H1 (cell line): ENCODE results near the gene PPFIA4. TPM values are rescaled to one million over a fixed set of nuclear protein-coding genes. Genes with fewer than 3 reads are reported as not detected.

Experiments
- CTCF ChIA-PET: fragments of 300-600 bp; sonication (Branson Sonifier 250); formaldehyde crosslinking; loops from one replicate; lab custom pipeline; 2021; ENCODE audit not compliant: partially characterized antibody; lab: Charles Lee
- POLR2A ChIA-PET: fragments of 300-600 bp; sonication (Branson Sonifier 250); formaldehyde crosslinking; loops from one replicate; lab custom pipeline; 2021; ENCODE audit warnings: inconsistent platforms; ENCODE audit not compliant: partially characterized antibody; lab: Charles Lee
- DNase-seq, 2 experiments: peaks; one replicate each; pipeline versions ENCODE4 v3.0.0 to v3.0.0-alpha.2; 2010 to 2022; ENCODE audit warnings: low spot score in 2 of 2, low read depth in 1 of 2, mixed read lengths in 1 of 2
- FAIRE-seq: peaks from 2 replicates; lab custom pipeline; 2011; peaks lifted over from hg19 to GRCh38; lab: Jason Lieb, UNC
- H2AFZ ChIP-seq: 2 replicates; pipeline ENCODE4 v1.8.1; 2012; ENCODE audit warnings: low read length, inconsistent platforms
- H2AK5ac ChIP-seq: 2 replicates; pipeline ENCODE4 v1.6.1; 2013; ENCODE audit warnings: low read depth, low read length
- H2BK120ac ChIP-seq: replicated peaks from 2 replicates; pipeline ENCODE3; 2013; ENCODE audit warnings: low read depth, low read length, inconsistent platforms
- H2BK12ac ChIP-seq: 2 replicates; pipeline ENCODE4 v1.6.1; 2013; ENCODE audit warnings: low read depth, low read length
- H2BK15ac ChIP-seq: 2 replicates; pipeline ENCODE4 v1.6.1; 2013; ENCODE audit warnings: low read length
- H2BK20ac ChIP-seq: 2 replicates; pipeline ENCODE4 v1.6.1; 2013; ENCODE audit warnings: low read length
- H2BK5ac ChIP-seq: 2 replicates; pipeline ENCODE4 v1.6.1; 2013; ENCODE audit warnings: low read depth, low read length
- H3K14ac ChIP-seq: 2 replicates; pipeline ENCODE4 v1.6.1; 2013; ENCODE audit warnings: inconsistent platforms; ENCODE audit not compliant: insufficient read length
- H3K18ac ChIP-seq: 2 replicates; pipeline ENCODE4 v1.6.1; 2013; ENCODE audit warnings: low read length; ENCODE audit errors: extremely low read depth
- H3K23ac ChIP-seq: 2 replicates; pipeline ENCODE4 v1.6.1; 2013; ENCODE audit warnings: inconsistent platforms; ENCODE audit not compliant: insufficient read length
- H3K23me2 ChIP-seq: 2 replicates; pipeline ENCODE4 v1.6.1; 2013; ENCODE audit warnings: low read depth, low read length
- H3K27ac ChIP-seq: 2 replicates; pipeline ENCODE4 v1.6.1; 2011; ENCODE audit warnings: low read depth, low read length, inconsistent platforms
- H3K27me3 ChIP-seq, 4 experiments: replicated peaks in 1 of 4; 1 replicate in 1 of 4; 2 replicates in 3 of 4; pipeline versions ENCODE4 v1.6.1 to v1.8.1; 2011 to 2013; ENCODE audit warnings: low read length in 3 of 4, mild to moderate bottlenecking in 3 of 4, inconsistent platforms in 2 of 4, mixed read lengths in 2 of 4, moderate library complexity in 1 of 4; ENCODE audit not compliant: control insufficient read depth in 3 of 4, insufficient read depth in 3 of 4; ENCODE audit errors: extremely low read depth in 1 of 4
- H3K36me3 ChIP-seq, 4 experiments: 2 replicates each; pipeline versions ENCODE4 v1.6.1 to v1.8.1; 2011 to 2013; ENCODE audit warnings: mild to moderate bottlenecking in 4 of 4, low read length in 3 of 4, moderate library complexity in 2 of 4, control low read depth in 1 of 4, inconsistent platforms in 1 of 4; ENCODE audit not compliant: insufficient read depth in 4 of 4, control insufficient read depth in 2 of 4
- H3K4ac ChIP-seq: replicated peaks from 2 replicates; pipeline ENCODE3; 2013; ENCODE audit warnings: low read length, low read depth, mixed read lengths, inconsistent platforms; ENCODE audit not compliant: insufficient read length
- H3K4me1 ChIP-seq, 4 experiments: replicated peaks in 1 of 4; 1 replicate in 1 of 4; 2 replicates in 3 of 4; pipeline versions ENCODE4 v1.6.1 to v1.8.1; 2011 to 2013; ENCODE audit warnings: low read length in 3 of 4, inconsistent platforms in 2 of 4, mixed read lengths in 1 of 4; ENCODE audit not compliant: insufficient read depth in 4 of 4, control insufficient read depth in 3 of 4
- H3K4me2 ChIP-seq, 2 experiments: 2 replicates each; pipeline versions ENCODE4 v1.6.1 to v1.8.1; 2011 to 2013; ENCODE audit warnings: low read depth in 2 of 2, low read length in 2 of 2, control low read depth in 1 of 2, inconsistent platforms in 1 of 2, mild to moderate bottlenecking in 1 of 2; ENCODE audit not compliant: insufficient read depth in 1 of 2
- H3K4me3 ChIP-seq, 4 experiments: fragments of 200-600, 300-600 bp in 1 of 4; sonication (generic), shearing (Covaris generic), sonication (Bioruptor Twin) in 1 of 4; 2 replicates each; pipeline versions ENCODE4 v1.5.1 to v1.8.1; 2011 to 2016; ENCODE audit warnings: low read length in 4 of 4, low read depth in 3 of 4, control low read depth in 2 of 4, inconsistent platforms in 2 of 4, mild to moderate bottlenecking in 2 of 4, mixed read lengths in 1 of 4, moderate library complexity in 1 of 4; ENCODE audit not compliant: insufficient read depth in 2 of 4; ENCODE audit errors: extremely low read depth in 1 of 4
- H3K56ac ChIP-seq: replicated peaks from 2 replicates; pipeline ENCODE3; 2013; ENCODE audit warnings: low read depth, mild to moderate bottlenecking, mixed read lengths, low read length, inconsistent platforms; ENCODE audit not compliant: insufficient read length
- H3K79me1 ChIP-seq: 2 replicates; pipeline ENCODE4 v1.6.1; 2013; ENCODE audit warnings: low read depth, low read length, control low read depth
- H3K79me2 ChIP-seq, 2 experiments: 2 replicates each; pipeline versions ENCODE4 v1.6.1 to v1.8.1; 2012 to 2013; ENCODE audit warnings: low read length in 2 of 2, mild to moderate bottlenecking in 2 of 2, inconsistent platforms in 1 of 2; ENCODE audit not compliant: insufficient read depth in 2 of 2, control insufficient read depth in 1 of 2
- H3K9ac ChIP-seq, 4 experiments: replicated peaks in 1 of 4; 1 replicate in 1 of 4; 2 replicates in 3 of 4; pipeline versions ENCODE4 v1.6.1 to v1.8.1; 2011 to 2013; ENCODE audit warnings: low read depth in 3 of 4, low read length in 3 of 4, control low read depth in 2 of 4, mild to moderate bottlenecking in 2 of 4, moderate library complexity in 2 of 4, inconsistent platforms in 1 of 4; ENCODE audit errors: extremely low read depth in 1 of 4
- H3K9me3 ChIP-seq, 2 experiments: 2 replicates each; pipeline versions ENCODE4 v1.6.1 to v1.8.1; 2012 to 2013; ENCODE audit warnings: mild to moderate bottlenecking in 2 of 2, moderate library complexity in 2 of 2, control low read depth in 1 of 2, inconsistent platforms in 1 of 2, low read depth in 1 of 2, low read length in 1 of 2, mixed read lengths in 1 of 2; ENCODE audit not compliant: insufficient read depth in 2 of 2
- H4K20me1 ChIP-seq, 2 experiments: replicated peaks in 1 of 2; 2 replicates each; pipeline versions ENCODE3 to v1.8.1; 2011 to 2013; ENCODE audit warnings: inconsistent platforms in 2 of 2, low read length in 2 of 2, mild to moderate bottlenecking in 1 of 2; ENCODE audit not compliant: insufficient read depth in 2 of 2, control insufficient read depth in 1 of 2
- H4K5ac ChIP-seq: 2 replicates; pipeline ENCODE4 v1.6.1; 2013; ENCODE audit warnings: low read length, low read depth, mixed read lengths, inconsistent platforms; ENCODE audit not compliant: insufficient read length
- H4K8ac ChIP-seq: 2 replicates; pipeline ENCODE4 v1.8.0; 2013; ENCODE audit warnings: mild to moderate bottlenecking, moderate library complexity, low read length, inconsistent platforms; ENCODE audit not compliant: insufficient read depth; ENCODE audit errors: extremely low read depth
- H4K91ac ChIP-seq: replicated peaks from 2 replicates; pipeline ENCODE3; 2013; ENCODE audit warnings: low read length, mixed read lengths, inconsistent platforms; ENCODE audit not compliant: insufficient read length
- CBX5 ChIP-seq: fragments of 300-800, 300-1000 bp; sonication (generic); IDR thresholded peaks from 2 replicates; pipeline ENCODE4 v1.7.1; 2016; ENCODE audit warnings: antibody characterized with exemption, low read length, low read depth
- CTBP2 ChIP-seq: IDR thresholded peaks from 2 replicates; pipeline ENCODE4 v1.7.0; 2011; ENCODE audit warnings: borderline replicate concordance, mild to moderate bottlenecking, moderate library complexity, mixed read lengths, low read length; ENCODE audit not compliant: insufficient read depth, insufficient read length
- FOSL1 ChIP-seq: IDR thresholded peaks from 2 replicates; pipeline ENCODE4 v1.6.1; 2011; ENCODE audit warnings: mild to moderate bottlenecking, low read depth, low read length, moderate library complexity; ENCODE audit not compliant: insufficient read depth
- TCF12 ChIP-seq: IDR thresholded peaks from 2 replicates; pipeline ENCODE4 v1.6.1; 2011; ENCODE audit warnings: low read depth, mild to moderate bottlenecking, low read length
- WGBS, 2 experiments: shearing (Covaris generic) in 1 of 2; methylation state at CpG; one replicate each; pipeline versions ENCODE4 v1.1.6 to v1.1.7; 2013 to 2015; ENCODE audit warnings: low lambda C conversion rate in 2 of 2, mixed read lengths in 2 of 2, inconsistent platforms in 1 of 2, low coverage in 1 of 2, missing lambda C conversion rate in 1 of 2; ENCODE audit not compliant: insufficient replicate concordance in 2 of 2, insufficient coverage in 1 of 2, insufficient read length in 1 of 2; ENCODE audit errors: extremely low coverage in 1 of 2, missing lambda C conversion rate in 1 of 2; 5-methylcytosine and 5-hydroxymethylcytosine counted together
- polyA plus RNA-seq, 7 experiments: library from polyadenylated mRNA; depleted of rRNA in 3 of 7; stranded (reverse) in 5 of 7; unstranded in 2 of 7; fragments of >200 nt in 5 of 7; fragments of 200-250 nt in 2 of 7; gene quantifications; 1 replicate in 5 of 7; 2 replicates in 1 of 7; 4 replicates in 1 of 7; pipeline versions ENCODE4 v1.2.1 to v1.2.3, GENCODE V29; 2011 to 2013; ENCODE audit warnings: missing spikeins in 2 of 7, mixed read lengths in 2 of 7
- total RNA-seq: library from RNA; stranded (reverse); fragmentation: NEBNext Ultra II Directional; extraction: Animal tissue kit (Norgen Biotek cat#: 25700); gene quantifications from 2 replicates; pipeline ENCODE4 v1.2.1, GENCODE V29; 2021

Gene PPFIA4
- total and polyA plus RNA-seq, 2 of the 8 experiments (the other 6 are each of a cell fraction or from before 2014, with no cell fraction given), result 9.0 to 9.9 TPM

DNA sequence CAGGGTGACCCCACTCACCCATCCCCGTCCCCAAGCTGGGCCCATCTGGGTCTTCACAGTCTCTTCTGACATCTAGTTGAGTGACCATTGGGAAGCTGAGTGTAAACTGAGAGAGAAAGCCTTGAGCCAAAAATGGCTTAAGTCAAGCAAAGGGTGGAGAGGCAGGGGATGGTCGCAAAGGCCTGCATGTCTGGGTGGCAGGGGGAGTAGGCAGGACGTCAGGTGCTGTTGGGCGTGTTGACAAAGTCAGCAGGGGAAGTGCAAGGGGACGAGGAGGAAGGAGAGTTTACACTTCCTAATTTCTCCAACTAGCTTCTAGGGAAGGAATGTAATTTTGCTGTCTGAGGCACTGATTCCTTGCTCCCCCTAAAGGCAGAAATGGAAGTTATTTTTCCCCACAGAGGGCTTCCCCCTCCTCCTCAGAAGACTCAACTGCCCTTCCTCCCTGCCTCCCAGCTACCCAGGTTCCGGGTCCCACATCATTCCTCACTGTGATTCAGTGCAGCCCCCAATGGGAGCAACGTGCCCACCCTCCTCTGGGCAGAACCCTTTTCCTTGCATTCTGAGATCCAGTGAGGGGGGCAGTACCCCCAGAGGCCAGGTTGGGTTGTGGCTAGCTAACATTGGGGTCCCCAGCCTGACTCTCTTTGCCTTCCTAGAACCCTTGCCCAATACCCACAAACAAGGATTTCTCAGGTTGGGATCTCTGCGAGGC, 100.0 kb downstream of the PPFIA4 start:
- Histone ChIP-seq H4K8ac (no peak overlapping the region), H4K20me1 (no peaks in the 10 kb centered on the region), H3K27ac (0 out of 2 replicates have a peak overlapping the region, but pooled peaks have one; percentile 9), H2BK15ac (peak overlapping the region; percentile 62; the same call in 1 of the 2 replicates), H3K9me3 (no peaks in the 10 kb centered on the region), H3K4me2 (peak overlapping the region; percentile 62 to 83; a peak in 3 of 4 replicates), H3K79me1 (no peaks in the 10 kb centered on the region), H3K36me3 (no peaks in the 10 kb centered on the region), H3K18ac (no peak overlapping the region), H2BK5ac (no peak overlapping the region), H2BK20ac (no peak overlapping the region; the same call in 1 of the 2 replicates), H3K23ac (no peak overlapping the region), H2AFZ (peak overlapping the region; percentile 73; the same call in 1 of the 2 replicates), H3K9ac (no peak overlapping the region), H3K79me2 (no peaks in the 10 kb centered on the region), H3K23me2 (peaks cover 2% of the 10 kb centered on the region; the same call in 1 of the 2 replicates), H3K4ac (no peak overlapping the region), H2BK120ac (no peak overlapping the region), H3K56ac (no peak overlapping the region), H2AK5ac (no peak overlapping the region), H3K14ac (no peak overlapping the region), H3K4me1 (peaks cover 3 to 22% (median 13%) of the 10 kb centered on the region in 4 experiments), H3K4me3 (peak overlapping the region in 1 of 4 experiments; percentile 64; a peak in 1 of 8 replicates), H2BK12ac (no peak overlapping the region), H4K5ac (no peak overlapping the region), H3K27me3 (peaks cover 5 to 32% (median 18%) of the 10 kb centered on the region in 4 experiments), H4K91ac (no peak overlapping the region)
- POLR2A ChIA-PET, result interaction anchor here (1.2 to 2.1 kb wide), 2 partner anchors 8 to 90 kb away, joined by 3 to 5 read pairs; no protein-coding TSS in a partner anchor
- 22% methylated on average over 7 of the region's 8 CpGs; no CpG with 5 or more reads in 1 of the 2 experiments for WGBS, 2 experiments
- FAIRE-seq (peak; percentile 90), DNase-seq (peak in 1 of 2 experiments; percentile 52)
- CTCF ChIA-PET, result interaction anchor here (0.5 to 49.1 kb wide), 24 partner anchors 7 to 575 kb away, joined by 3 to 1071 read pairs (median 5); partner anchors contain the start of genes CHI3L1, MYBPH, MYOG and PPFIA4
- TF ChIP-seq CTBP2, result no peak
- no peak for TF ChIP-seq CBX5
- no peak for TF ChIP-seq FOSL1
- no peak for TF ChIP-seq TCF12
